Kidney capillary endothelial cell (primary cell): Measurements from ENCODE around the gene MRPL52.

Experiments
- DNase-seq: peaks from one replicate; pipeline ENCODE4 v3.0.0-alpha.2; 2018; ENCODE audit warnings: low spot score

MRPL52 gene

DNA sequence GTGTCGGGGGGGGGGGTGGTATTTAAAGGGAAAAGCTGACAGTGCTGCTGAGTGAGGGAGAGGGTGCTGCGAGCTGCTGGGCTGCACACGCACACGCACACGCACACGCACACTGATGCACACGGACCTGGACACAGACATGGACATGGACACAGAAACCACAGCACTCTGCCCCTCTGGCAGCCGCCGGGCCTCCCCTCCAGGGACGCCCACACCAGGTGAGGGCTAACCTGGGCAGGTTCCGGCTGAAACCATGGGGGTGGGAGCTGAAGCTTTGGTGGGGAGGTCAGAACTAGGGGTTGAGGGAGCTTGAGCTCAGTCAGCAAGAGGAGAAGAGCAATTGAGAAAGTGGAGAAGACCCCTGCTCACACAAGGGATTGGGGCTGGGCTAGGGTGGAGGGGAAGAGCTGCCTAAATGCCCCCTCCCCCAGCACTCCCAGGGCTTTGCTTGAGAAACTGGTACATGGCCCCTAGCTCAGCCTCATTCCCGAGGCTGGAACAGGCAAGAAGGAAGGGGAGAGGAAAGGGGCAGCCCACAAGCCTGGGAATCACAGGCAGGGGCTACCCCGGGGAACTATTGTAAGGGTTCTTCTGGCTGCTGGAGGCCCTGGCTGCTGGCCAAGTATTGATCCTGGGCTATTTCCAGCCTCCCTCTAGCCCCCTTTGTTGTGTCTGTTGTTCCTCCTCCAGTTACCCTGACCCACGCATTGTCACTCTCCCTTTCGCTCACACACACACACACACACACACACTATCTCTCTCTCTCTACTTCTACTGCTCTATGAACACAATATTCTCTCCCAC lies 53.7 kb downstream of the MRPL52 start, which contains the start of gene REM2:
Gene REM2, plus strand, starts transcription at position 50 of the 804 bp plus-strand sequence. Its CDS starts 66 bp downstream, at position 116.
- DNase-seq: no peak

DNA sequence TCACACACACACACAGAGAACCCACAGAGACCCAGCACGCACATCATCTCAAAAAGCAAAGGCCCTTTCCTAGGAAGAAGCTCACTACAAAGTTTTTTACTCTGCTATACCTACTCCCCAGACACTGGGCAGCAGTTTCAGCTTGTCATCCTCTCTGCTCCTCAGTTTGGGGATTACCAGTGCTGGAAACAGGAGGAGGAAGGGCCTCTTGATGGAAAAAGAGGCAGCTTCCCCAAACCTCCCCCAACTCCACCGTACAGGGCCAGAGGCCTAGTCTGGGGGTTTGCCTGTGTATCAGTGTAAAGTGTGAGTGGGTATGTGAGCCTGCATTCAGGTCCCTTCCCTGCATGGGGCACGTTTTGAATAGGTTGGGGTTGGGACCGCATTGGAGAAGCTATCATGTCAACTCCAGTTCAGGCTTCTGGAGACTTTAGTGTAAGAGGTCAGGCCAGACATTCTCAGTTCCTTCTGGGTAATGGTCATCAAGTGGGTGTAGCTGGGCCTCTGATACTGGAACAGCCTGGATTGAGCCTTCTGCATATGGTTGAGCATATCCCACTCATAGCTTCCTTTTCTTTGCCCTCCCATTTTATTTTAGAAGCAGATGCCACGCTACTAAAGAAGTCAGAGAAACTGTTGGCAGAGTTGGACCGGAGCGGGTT lies 54.5 kb downstream of the MRPL52 start:
- no peak for DNase-seq
